DMS53 treated with DMSO at 0.1 percent for 48 hours (cell line): ENCODE data around the gene ALG14.
A peak's percentile ranks its signal among the peaks of the same experiment; 100 is the strongest.
"Not testable (repeated sequence)": the region's sequence is repeated elsewhere in the genome, so short reads cannot be mapped to it uniquely, and the experiment has no call there.

Experiments used
- DNase-seq: peaks from one replicate; lab custom pipeline; 2025; ENCODE audit not compliant: unreplicated experiment; lab: John Stamatoyannopoulos, UW

Gene ALG14

GRCh38 chr1:95072532-95073419 lies at the start of gene ALG14:
Gene ALG14 (minus strand): TSS chr1:95072951. CDS start chr1:95072898, 53 bp downstream.
- DNase-seq: peak; percentile 98

- no peak for DNase-seq
Measured at GRCh38 chr1:95122151-95122697, 49.5 kb upstream of the ALG14 start.

- no peak for DNase-seq
Measured at GRCh38 chr1:95119273-95119672, 46.5 kb upstream of the ALG14 start.

GRCh38 chr1:95118710-95119109 lies 46.0 kb upstream of the ALG14 start:
- no peak for DNase-seq

GRCh38 chr1:95118067-95118499 lies 45.3 kb upstream of the ALG14 start:
- no peak for DNase-seq

- peak; percentile 85 for DNase-seq
Measured at GRCh38 chr1:95117207-95118066, 44.7 kb upstream of the ALG14 start, which contains the start of gene TLCD4. Gene TLCD4 (plus strand): TSS chr1:95117355. CDS start chr1:95143902, 26,547 bp downstream.

- peak; percentile 91 for DNase-seq
Measured at GRCh38 chr1:95116580-95117206, 43.9 kb upstream of the ALG14 start.

- DNase-seq: no peak
Measured at GRCh38 chr1:95115708-95116137, 43.0 kb upstream of the ALG14 start.

GRCh38 chr1:95113684-95114083 lies 40.9 kb upstream of the ALG14 start:
- DNase-seq: no peak

- DNase-seq: no peak
Measured at GRCh38 chr1:95111014-95111413, 38.3 kb upstream of the ALG14 start.

GRCh38 chr1:95108792-95109191 lies 36.0 kb upstream of the ALG14 start:
- no peak for DNase-seq

GRCh38 chr1:95098196-95098595 lies 25.4 kb upstream of the ALG14 start:
- no peak for DNase-seq

GRCh38 chr1:95097426-95097825 lies 24.7 kb upstream of the ALG14 start:
- no peak for DNase-seq

GRCh38 chr1:95096218-95096841 lies 23.6 kb upstream of the ALG14 start:
- no peak for DNase-seq

- DNase-seq: no peak
Measured at GRCh38 chr1:95095833-95096217, 23.1 kb upstream of the ALG14 start.

GRCh38 chr1:95094923-95095322 lies 22.2 kb upstream of the ALG14 start:
- no peak for DNase-seq

GRCh38 chr1:95093296-95093695 lies 20.5 kb upstream of the ALG14 start:
- no peak for DNase-seq

- DNase-seq: not testable (repeated sequence)
Measured at GRCh38 chr1:95092891-95093290, 20.1 kb upstream of the ALG14 start.

GRCh38 chr1:95091290-95091689 lies 18.5 kb upstream of the ALG14 start:
- not testable (repeated sequence) for DNase-seq

GRCh38 chr1:95089650-95090287 lies 17.0 kb upstream of the ALG14 start:
- DNase-seq: no peak
